Endothelial cell of umbilical vein (primary cell): ENCODE results near the gene CCDC57.

Experiments
- EZH2 ChIP-seq: IDR thresholded peaks from 2 replicates; pipeline ENCODE4 v1.6.1; 2012; ENCODE audit warnings: borderline replicate concordance, low read depth, mild to moderate bottlenecking, moderate library complexity, low read length, inconsistent platforms; ENCODE audit not compliant: severe bottlenecking
- FOS ChIP-seq: IDR thresholded peaks from 2 replicates; pipeline ENCODE4 v1.6.1; 2011; ENCODE audit warnings: mild to moderate bottlenecking, low read length, moderate library complexity, borderline replicate concordance; ENCODE audit not compliant: insufficient read depth
- GATA2 ChIP-seq: IDR thresholded peaks from 2 replicates; pipeline ENCODE4 v1.7.0; 2011; ENCODE audit warnings: low read depth, mild to moderate bottlenecking, moderate library complexity, mixed read lengths, low read length; ENCODE audit not compliant: insufficient read length, insufficient read depth
- JUN ChIP-seq: IDR thresholded peaks from 2 replicates; pipeline ENCODE4 v1.6.1; 2011; ENCODE audit warnings: borderline replicate concordance, low read depth; ENCODE audit not compliant: insufficient read length, insufficient read depth
- MYC ChIP-seq: IDR thresholded peaks from one replicate; pipeline ENCODE4 v1.6.1; 2011; ENCODE audit warnings: mild to moderate bottlenecking, low read depth, low read length
- POLR2A ChIP-seq: IDR thresholded peaks from 2 replicates; pipeline ENCODE4 v1.6.1; 2012; ENCODE audit warnings: low read depth, mild to moderate bottlenecking, control low read depth, low read length
- POLR2AphosphoS5 ChIP-seq: IDR thresholded peaks from 2 replicates; pipeline ENCODE4 v1.6.1; 2012; ENCODE audit warnings: low read depth, mild to moderate bottlenecking, control low read depth, low read length, moderate library complexity; ENCODE audit not compliant: insufficient read depth
- TF ChIP-seq, protein P1 (sequence below), 2 donors: IDR thresholded peaks; 1 replicate in 1 of 2; 2 replicates in 1 of 2; pipeline ENCODE4 v1.5.1; 2011; ENCODE audit warnings: low read length in 2 of 2, mild to moderate bottlenecking in 2 of 2, moderate library complexity in 2 of 2, control low read depth in 1 of 2, inconsistent platforms in 1 of 2, low read depth in 1 of 2; ENCODE audit not compliant: insufficient read depth in 1 of 2; ENCODE audit errors: extremely low read depth in 1 of 2
- TF ChIP-seq, protein P2 (sequence below): IDR thresholded peaks from 2 replicates; pipeline ENCODE4 v1.6.1; 2011; ENCODE audit not compliant: insufficient read depth, insufficient read length

DNA sequence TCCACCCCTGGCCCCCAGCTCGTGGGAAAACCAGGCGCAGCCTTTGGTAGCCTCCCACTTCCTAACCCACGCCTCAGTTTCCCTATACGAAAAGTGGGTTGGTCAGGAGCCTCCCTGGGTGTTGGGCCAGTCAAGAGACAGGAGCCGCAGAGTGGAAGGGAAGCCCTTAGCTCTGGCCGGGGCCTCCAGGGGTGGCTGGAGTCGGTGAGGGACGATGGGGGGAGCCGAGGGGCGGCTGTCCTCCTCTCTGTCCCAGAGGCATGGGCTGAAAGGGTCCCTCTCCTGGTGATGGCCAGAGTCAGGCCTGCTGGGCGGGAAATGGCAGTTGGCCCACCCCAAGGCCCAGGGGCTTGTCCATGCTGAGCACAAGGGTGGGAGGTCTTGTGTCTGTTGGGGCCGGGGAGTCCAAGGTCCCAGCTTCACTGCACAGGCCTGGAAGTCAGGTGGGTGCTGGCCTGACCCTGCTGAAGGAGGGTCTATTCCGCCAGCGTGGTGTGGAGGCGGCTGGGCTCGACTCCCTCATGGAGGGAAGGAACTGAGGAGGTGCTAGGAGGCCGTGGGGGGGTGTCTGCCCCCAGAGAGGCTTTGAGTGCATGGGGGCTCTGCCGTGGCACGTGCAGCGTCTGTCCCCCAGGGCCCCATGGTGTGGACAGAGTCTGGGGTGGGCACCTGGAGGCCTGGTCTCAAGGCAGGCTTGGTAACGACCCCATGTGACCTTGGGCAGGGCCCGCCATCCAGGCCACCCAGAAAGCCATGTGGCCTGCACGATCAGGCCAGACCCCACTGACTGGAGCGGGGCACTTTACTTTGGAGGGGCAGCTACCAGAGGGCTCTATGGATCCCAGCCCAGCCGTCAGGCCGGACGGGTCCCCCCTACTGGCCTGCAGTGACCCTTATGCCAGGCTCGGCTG, 17.3 kb upstream of the CCDC57 start:
- no peak for TF ChIP-seq POLR2AphosphoS5
- no peak for TF ChIP-seq POLR2A
- TF ChIP-seq, protein P1, sequence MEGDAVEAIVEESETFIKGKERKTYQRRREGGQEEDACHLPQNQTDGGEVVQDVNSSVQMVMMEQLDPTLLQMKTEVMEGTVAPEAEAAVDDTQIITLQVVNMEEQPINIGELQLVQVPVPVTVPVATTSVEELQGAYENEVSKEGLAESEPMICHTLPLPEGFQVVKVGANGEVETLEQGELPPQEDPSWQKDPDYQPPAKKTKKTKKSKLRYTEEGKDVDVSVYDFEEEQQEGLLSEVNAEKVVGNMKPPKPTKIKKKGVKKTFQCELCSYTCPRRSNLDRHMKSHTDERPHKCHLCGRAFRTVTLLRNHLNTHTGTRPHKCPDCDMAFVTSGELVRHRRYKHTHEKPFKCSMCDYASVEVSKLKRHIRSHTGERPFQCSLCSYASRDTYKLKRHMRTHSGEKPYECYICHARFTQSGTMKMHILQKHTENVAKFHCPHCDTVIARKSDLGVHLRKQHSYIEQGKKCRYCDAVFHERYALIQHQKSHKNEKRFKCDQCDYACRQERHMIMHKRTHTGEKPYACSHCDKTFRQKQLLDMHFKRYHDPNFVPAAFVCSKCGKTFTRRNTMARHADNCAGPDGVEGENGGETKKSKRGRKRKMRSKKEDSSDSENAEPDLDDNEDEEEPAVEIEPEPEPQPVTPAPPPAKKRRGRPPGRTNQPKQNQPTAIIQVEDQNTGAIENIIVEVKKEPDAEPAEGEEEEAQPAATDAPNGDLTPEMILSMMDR (IDR thresholded peaks at IDR 0.05; ENCODE audit: extremely low read depth in 1 of 2, insufficient read depth in 1 of 2, low read depth in 1 of 2, low read length in 2 of 2), result peak in 1 of 2 donors; percentile 10
- TF ChIP-seq MYC, result no peak
- TF ChIP-seq, protein P2, sequence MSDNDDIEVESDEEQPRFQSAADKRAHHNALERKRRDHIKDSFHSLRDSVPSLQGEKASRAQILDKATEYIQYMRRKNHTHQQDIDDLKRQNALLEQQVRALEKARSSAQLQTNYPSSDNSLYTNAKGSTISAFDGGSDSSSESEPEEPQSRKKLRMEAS, result no peak
- no peak for TF ChIP-seq JUN
- no peak for TF ChIP-seq EZH2
- no peak for TF ChIP-seq FOS
- TF ChIP-seq GATA2, result no peak
